Left lung (tissue), 10 donors: ENCODE results near the gene POC1A. TPM values are rescaled to one million over a fixed set of nuclear protein-coding genes. Genes with fewer than 3 reads are reported as not detected.
A peak's percentile ranks its signal among the peaks of the same experiment; 100 is the strongest.

ENCODE experiments used
- ATAC-seq: fragments of 200-7000 bp; cut with Tn5 transposase; one replicate; pipeline ENCODE4 v1.9.1; 2020; ENCODE audit warnings: moderate library complexity
- DNase-seq, 4 donors: peaks; one replicate each; pipeline ENCODE4 v3.0.0-alpha.2; 2013 to 2020
- H3K27ac ChIP-seq, 2 donors: fragments of 200-600 bp; sonication (generic) in 1 of 2; one replicate each; pipeline versions ENCODE4 v1.5.0 to v1.8.0; 2020 to 2021
- H3K27me3 ChIP-seq, 2 donors: fragments of 200-600 bp; sonication (generic) in 1 of 2; one replicate each; pipeline versions ENCODE4 v1.5.0 to v1.8.0; 2020 to 2021
- H3K36me3 ChIP-seq, 2 donors: fragments of 200-600 bp; sonication (generic) in 1 of 2; one replicate each; pipeline versions ENCODE4 v1.5.0 to v1.8.0; 2020 to 2021
- H3K4me1 ChIP-seq, 2 donors: fragments of 200-600 bp; one replicate each; pipeline ENCODE4 v1.8.0; 2021
- H3K4me3 ChIP-seq, 2 donors: fragments of 200-600 bp; sonication (generic) in 1 of 2; one replicate each; pipeline versions ENCODE4 v1.5.0 to v1.8.0; 2020 to 2021; ENCODE audit warnings: mild to moderate bottlenecking in 1 of 2
- H3K9me3 ChIP-seq, 2 donors: fragments of 200-600 bp; sonication (generic) in 1 of 2; one replicate each; pipeline versions ENCODE4 v1.5.0 to v1.8.0; 2020 to 2021
- intact Hi-C, 2 donors: fragments of 100-400 bp; cut with DNase I; formaldehyde crosslinking; loops; one replicate each; pipeline versions ENCODE4 v1.11.2 to v1.14.2; 2022
- polyA plus RNA-seq, 6 donors: library from polyadenylated mRNA; unstranded; fragments of 120-200 nt; gene quantifications; one replicate each; pipeline ENCODE4 v1.2.1, GENCODE V29; 2013; ENCODE audit not compliant: insufficient read length in 6 of 6
- total RNA-seq, 2 donors: library from RNA; stranded (reverse); fragmentation: NEBNext Ultra II Directional; extraction: Animal tissue kit (Norgen Biotek cat#: 25700); gene quantifications; one replicate each; pipeline ENCODE4 v1.2.1, GENCODE V29; 2021
- TF ChIP-seq, protein P1 (sequence below), 2 donors: fragments of 200-600 bp; sonication (generic) in 1 of 2; IDR thresholded peaks; one replicate each; pipeline versions ENCODE4 v1.5.0 to v1.8.0; 2021; ENCODE audit warnings: antibody characterized with exemption in 2 of 2
- donor health status: DM: no; HTN: yes; CAD: no.
- donor health status: DM: no; HTN: no; CAD: no.

POC1A gene
- total and polyA plus RNA-seq, 8 donors: 5.3 to 16.5 (median 8.3) TPM

DNA sequence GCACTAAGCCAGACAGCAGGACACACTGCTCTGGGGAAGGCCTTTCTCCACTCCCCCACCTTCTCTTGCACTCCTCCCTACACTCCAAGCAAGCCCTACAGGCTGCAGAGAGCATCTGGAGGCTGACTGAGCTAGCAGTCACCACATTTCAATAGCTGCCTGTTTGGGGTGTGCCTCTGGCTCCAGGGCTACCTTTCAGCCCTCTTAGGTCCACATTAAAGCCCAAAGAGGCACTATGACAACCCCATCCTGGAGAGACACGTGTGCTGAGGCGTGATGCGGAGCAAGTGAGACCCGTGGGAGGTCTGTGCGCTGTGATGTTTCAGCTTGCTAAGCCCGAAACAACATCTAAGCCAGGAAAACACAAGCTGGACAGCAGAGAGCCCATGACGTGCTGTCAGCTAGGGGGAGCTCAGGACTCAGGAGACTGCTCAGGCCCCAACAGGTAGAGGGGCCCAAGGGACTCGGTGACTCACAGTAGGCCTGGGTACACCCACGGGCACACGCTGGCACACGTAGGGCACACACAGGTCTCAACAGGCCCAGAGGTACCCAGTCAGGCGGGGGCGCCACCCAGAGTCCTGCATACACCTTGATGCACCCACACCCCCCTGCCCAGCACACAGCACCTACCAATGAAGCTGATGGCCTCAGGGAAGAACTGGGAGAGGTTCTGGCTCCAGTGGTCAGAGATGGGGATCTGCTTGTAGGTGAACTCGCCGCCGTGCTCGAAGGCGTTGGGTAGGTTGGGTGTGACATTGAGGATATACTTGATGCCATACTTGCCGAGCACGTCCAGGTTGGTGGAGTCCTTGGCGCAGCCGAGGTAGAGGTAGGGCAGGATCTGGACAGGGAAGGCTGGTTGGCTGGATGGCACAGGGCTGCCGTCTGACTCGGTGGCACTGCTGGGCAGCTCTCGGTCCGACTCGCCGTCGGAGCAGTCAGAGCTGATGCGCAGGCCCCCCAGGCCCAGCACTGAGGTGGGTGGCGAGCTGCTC, 100.6 kb downstream of the POC1A start:
- H3K4me1 ChIP-seq: peaks cover 44 to 86% of the 10 kb centered on the region in 2 donors
- peak overlapping the region; percentile 80 to 94 for H3K4me3 ChIP-seq
- intact Hi-C loops: loop anchor here in 1 of 2 donors (2.0 kb wide), 1 partner anchor 47 kb away; no protein-coding TSS in a partner anchor

DNA sequence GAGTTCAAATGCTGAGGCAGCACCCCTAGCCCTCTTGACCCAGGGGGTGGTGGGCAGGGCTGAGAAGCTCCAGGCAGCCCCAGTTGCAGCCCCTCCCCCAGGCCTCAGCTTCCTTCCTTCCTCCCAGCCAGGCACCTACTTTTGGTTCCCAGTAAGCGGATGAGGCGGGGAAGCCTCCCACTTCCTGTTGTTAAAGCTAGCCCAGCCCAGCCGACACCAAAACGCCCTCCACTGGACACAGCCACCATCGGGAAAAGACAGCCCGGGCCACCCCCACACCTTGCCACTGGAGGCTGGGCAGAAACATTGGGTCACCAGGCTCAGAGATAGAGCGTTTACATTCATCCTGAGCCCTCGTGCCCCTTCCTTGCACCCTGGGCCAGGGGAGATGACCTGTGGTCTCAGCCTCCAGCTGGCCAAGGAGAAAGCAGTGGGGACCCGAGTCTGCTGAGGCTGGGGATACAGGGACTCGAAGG, 101.4 kb downstream of the POC1A start:
- Histone ChIP-seq H3K27me3 (no peaks in the 10 kb centered on the region), H3K27ac (peak overlapping the region; percentile 82 to 85), H3K4me3 (peak overlapping the region; percentile 3 to 94), H3K36me3 (peaks cover 0 to 50% of the 10 kb centered on the region in 2 donors), H3K4me1 (peaks cover 46 to 88% of the 10 kb centered on the region in 2 donors), H3K9me3 (no peaks in the 10 kb centered on the region)
- DNase-seq (peak in 3 of 4 donors; percentile 72 to 92 (median 91)), ATAC-seq (peak; percentile 22)
- TF ChIP-seq, protein P1, sequence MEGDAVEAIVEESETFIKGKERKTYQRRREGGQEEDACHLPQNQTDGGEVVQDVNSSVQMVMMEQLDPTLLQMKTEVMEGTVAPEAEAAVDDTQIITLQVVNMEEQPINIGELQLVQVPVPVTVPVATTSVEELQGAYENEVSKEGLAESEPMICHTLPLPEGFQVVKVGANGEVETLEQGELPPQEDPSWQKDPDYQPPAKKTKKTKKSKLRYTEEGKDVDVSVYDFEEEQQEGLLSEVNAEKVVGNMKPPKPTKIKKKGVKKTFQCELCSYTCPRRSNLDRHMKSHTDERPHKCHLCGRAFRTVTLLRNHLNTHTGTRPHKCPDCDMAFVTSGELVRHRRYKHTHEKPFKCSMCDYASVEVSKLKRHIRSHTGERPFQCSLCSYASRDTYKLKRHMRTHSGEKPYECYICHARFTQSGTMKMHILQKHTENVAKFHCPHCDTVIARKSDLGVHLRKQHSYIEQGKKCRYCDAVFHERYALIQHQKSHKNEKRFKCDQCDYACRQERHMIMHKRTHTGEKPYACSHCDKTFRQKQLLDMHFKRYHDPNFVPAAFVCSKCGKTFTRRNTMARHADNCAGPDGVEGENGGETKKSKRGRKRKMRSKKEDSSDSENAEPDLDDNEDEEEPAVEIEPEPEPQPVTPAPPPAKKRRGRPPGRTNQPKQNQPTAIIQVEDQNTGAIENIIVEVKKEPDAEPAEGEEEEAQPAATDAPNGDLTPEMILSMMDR (IDR thresholded peaks at IDR 0.05): peak; percentile 21 to 47
- intact Hi-C loops: no loop called here

More for the DNA sequence above, 100.6 kb downstream of the POC1A start:
- ATAC-seq (no peak), DNase-seq (no peak)
- Histone ChIP-seq H3K36me3 (peaks cover 0 to 43% of the 10 kb centered on the region in 2 donors), H3K9me3 (no peaks in the 10 kb centered on the region), H3K27ac (peak overlapping the region; percentile 82 to 85), H3K27me3 (no peaks in the 10 kb centered on the region)
- TF ChIP-seq, protein P1 (IDR thresholded peaks at IDR 0.05): no peak

DNA sequence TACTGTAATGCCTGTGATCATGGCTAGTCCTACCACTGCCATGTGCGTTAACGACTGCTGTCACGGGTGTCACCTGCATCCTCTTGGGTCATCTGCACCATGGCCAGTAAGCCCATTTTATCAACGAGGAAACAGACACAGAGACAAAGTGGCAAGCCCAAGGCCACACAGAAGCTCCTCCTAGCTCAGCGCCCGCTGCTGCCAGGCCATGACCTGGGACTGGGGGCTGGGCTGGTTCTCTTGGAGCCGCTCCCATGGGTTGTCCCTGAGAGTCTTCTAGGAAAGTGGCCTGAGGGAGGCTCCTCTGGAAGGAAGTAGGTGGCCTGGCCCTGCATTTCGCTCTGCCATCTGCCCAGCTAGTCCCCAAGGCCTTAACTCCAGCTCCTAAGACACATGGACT, 102.8 kb downstream of the POC1A start:
- intact Hi-C loops: no loop called here
- TF ChIP-seq, protein P1 (IDR thresholded peaks at IDR 0.05): no peak
- H3K4me3 ChIP-seq: no peak overlapping the region
- peaks cover 55 to 89% of the 10 kb centered on the region in 2 donors for H3K4me1 ChIP-seq
- H3K27ac ChIP-seq: peak overlapping the region; percentile 82 to 85
- ATAC-seq (no peak), DNase-seq (no peak)
- peaks cover 0 to 50% of the 10 kb centered on the region in 2 donors for H3K36me3 ChIP-seq
- no peaks in the 10 kb centered on the region for H3K9me3 ChIP-seq
- H3K27me3 ChIP-seq: no peaks in the 10 kb centered on the region

DNA sequence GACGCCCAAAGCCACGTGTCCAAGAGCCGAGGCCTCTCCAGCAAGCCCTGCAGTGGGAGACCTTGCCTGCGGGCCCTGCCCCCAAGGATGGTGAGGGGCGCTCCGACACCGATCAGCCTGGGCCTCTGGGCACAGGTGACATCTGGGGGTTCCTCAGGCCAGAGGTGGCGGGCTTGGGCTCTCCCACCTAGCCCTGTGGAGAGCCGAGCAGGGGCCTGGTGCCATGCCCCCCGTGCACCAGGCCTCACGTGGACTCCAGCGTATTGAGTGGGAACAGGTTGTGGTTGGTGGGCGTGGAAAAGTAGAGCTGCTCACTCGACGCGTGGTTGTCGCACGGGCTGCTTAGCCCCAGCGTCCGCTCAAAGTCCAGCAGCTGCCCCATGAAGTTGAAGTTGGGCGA, 103.7 kb downstream of the POC1A start:
- H3K27ac ChIP-seq: peak overlapping the region in 1 of 2 donors; percentile 23
- TF ChIP-seq, protein P1 (IDR thresholded peaks at IDR 0.05): no peak
- peaks cover 60 to 91% of the 10 kb centered on the region in 2 donors for H3K4me1 ChIP-seq
- no peaks in the 10 kb centered on the region for H3K27me3 ChIP-seq
- no peaks in the 10 kb centered on the region for H3K9me3 ChIP-seq
- H3K36me3 ChIP-seq: peaks cover 0 to 50% of the 10 kb centered on the region in 2 donors
- intact Hi-C loops: no loop called here
- DNase-seq: no peak
- no peak overlapping the region for H3K4me3 ChIP-seq
- ATAC-seq: no peak

DNA sequence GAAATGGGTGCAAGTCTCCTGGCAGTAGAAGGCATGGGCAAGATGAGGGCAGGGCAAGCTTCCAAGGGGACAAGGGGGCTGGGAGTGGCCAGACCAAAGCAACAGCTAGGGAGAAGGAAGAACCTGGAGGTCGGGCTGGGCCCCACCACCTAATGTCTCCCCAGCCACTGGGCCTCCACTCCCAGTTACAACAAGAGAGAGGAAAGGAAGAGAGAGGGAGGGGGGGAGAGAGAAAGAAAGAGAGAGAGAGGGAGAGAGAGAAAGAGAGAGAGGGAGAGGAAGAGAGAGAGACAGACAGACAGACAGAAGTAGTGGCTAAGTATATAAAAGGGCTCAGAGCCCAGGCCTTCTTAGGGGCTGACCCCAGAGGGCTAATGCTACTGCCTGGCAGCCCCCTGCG, 104.7 kb downstream of the POC1A start:
- TF ChIP-seq, protein P1 (IDR thresholded peaks at IDR 0.05): no peak
- H3K27me3 ChIP-seq: no peaks in the 10 kb centered on the region
- peak overlapping the region in 1 of 2 donors; percentile 5 for H3K27ac ChIP-seq
- ATAC-seq: no peak
- intact Hi-C loops: no loop called here
- no peak for DNase-seq
- peaks cover 56 to 84% of the 10 kb centered on the region in 2 donors for H3K4me1 ChIP-seq
- H3K9me3 ChIP-seq: no peaks in the 10 kb centered on the region
- peaks cover 0 to 50% of the 10 kb centered on the region in 2 donors for H3K36me3 ChIP-seq
- H3K4me3 ChIP-seq: no peak overlapping the region
